ENCODE measurements around the gene FOXP4. TPM values are rescaled to one million over a fixed set of nuclear protein-coding genes. Genes with fewer than 3 reads are reported as not detected.

The FOXP4 gene
- total RNA-seq, 1 donor from 2014 or later, result 41.9 TPM

DNA sequence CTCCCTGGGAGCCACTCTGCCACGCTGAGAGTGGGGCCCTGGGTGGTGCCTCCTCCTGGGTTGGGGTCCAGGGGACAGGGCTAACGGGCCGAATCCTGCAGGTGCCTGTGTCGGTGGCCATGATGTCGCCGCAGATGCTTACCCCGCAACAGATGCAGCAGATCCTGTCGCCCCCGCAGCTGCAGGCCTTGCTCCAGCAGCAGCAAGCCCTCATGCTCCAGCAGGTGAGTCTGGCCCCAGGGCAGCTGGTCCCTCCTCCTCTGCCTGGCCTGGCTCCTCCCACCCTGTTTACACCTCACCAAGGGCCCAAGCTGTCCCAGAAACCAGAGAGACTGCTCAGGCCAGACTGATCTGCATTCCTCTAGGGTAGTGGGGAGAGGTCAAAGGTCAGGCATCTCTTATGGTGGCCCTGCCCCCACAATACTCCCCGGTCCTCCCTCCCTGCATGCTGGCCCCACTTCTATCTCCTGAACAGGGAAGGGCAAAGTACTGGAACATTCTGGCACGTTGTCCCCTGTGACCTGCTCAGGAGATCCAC lies 38.6 kb downstream of the FOXP4 start:
- Mint-ChIP-seq H3K4me1 (ENCODE audit: low read depth, unreplicated experiment) (peaks cover 48% of the 10 kb centered on the region), H3K36me3 (ENCODE audit: low read depth, unreplicated experiment) (peaks cover 11% of the 10 kb centered on the region), H3K27ac (ENCODE audit: unreplicated experiment) (no peak overlapping the region), H3K27me3 (ENCODE audit: low read depth, unreplicated experiment) (peaks cover 2% of the 10 kb centered on the region), H3K9me3 (ENCODE audit: unreplicated experiment) (peaks cover 2% of the 10 kb centered on the region), H3K4me3 (ENCODE audit: unreplicated experiment) (no peak overlapping the region)
- Histone ChIP-seq H3K4me2 (ENCODE audit: low read length) (no peak overlapping the region), H2AFZ (ENCODE audit: low read depth, low read length) (no peak overlapping the region), H3K9ac (ENCODE audit: low read length) (no peak overlapping the region), H3K4me1 (ENCODE audit: insufficient read depth, low read length) (peaks cover 21% of the 10 kb centered on the region), H3K36me3 (ENCODE audit: insufficient read depth, low read length) (peaks cover 2% of the 10 kb centered on the region), H4K20me1 (ENCODE audit: insufficient read depth, low read length) (peaks cover 7% of the 10 kb centered on the region), H3K79me2 (ENCODE audit: insufficient read depth, low read length) (no peaks in the 10 kb centered on the region), H3K4me3 (ENCODE audit: insufficient read depth, low read depth, low read length) (no peak overlapping the region), H3K27ac (ENCODE audit: low read depth, low read length) (no peak overlapping the region), H3K9me3 (ENCODE audit: insufficient read depth, low read depth, low read length) (no peaks in the 10 kb centered on the region), H3K27me3 (ENCODE audit: insufficient read depth, low read length) (no peaks in the 10 kb centered on the region)
- FAIRE-seq (no peak), DNase-seq (ENCODE audit: low read depth) (no peak)
- TF ChIP-seq, protein P1, sequence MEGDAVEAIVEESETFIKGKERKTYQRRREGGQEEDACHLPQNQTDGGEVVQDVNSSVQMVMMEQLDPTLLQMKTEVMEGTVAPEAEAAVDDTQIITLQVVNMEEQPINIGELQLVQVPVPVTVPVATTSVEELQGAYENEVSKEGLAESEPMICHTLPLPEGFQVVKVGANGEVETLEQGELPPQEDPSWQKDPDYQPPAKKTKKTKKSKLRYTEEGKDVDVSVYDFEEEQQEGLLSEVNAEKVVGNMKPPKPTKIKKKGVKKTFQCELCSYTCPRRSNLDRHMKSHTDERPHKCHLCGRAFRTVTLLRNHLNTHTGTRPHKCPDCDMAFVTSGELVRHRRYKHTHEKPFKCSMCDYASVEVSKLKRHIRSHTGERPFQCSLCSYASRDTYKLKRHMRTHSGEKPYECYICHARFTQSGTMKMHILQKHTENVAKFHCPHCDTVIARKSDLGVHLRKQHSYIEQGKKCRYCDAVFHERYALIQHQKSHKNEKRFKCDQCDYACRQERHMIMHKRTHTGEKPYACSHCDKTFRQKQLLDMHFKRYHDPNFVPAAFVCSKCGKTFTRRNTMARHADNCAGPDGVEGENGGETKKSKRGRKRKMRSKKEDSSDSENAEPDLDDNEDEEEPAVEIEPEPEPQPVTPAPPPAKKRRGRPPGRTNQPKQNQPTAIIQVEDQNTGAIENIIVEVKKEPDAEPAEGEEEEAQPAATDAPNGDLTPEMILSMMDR (IDR thresholded peaks at IDR 0.05; ENCODE audit: insufficient read depth, low read depth, low read length), result no peak
- TF ChIP-seq EZH2 (IDR thresholded peaks at IDR 0.05; ENCODE audit: insufficient read depth, low read length), result no peak

DNA sequence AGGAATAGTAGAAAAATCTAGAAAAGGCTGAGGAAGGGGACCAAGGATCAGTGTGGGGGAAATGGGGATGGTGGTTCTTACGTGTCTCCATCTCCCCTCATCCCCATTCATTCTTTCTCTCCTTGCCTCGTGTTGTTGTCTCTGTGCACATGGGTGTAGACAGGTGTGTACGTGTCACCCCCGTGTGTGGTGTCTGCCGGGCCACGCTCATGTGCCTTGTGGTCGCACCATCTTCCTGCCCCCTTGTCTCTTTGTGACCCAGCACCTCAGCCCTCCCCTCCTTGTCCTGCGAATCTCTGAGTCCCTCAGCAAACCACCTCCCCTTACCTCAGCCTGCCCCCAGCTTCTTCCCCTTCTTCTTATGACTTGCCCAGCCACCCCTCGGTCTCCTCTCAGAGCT lies 39.4 kb downstream of the FOXP4 start:
- Mint-ChIP-seq H3K27ac (ENCODE audit: unreplicated experiment) (no peak overlapping the region), H3K27me3 (ENCODE audit: low read depth, unreplicated experiment) (peaks cover 2% of the 10 kb centered on the region), H3K4me3 (ENCODE audit: unreplicated experiment) (no peak overlapping the region), H3K36me3 (ENCODE audit: low read depth, unreplicated experiment) (peaks cover 16% of the 10 kb centered on the region), H3K4me1 (ENCODE audit: low read depth, unreplicated experiment) (peaks cover 43% of the 10 kb centered on the region), H3K9me3 (ENCODE audit: unreplicated experiment) (peaks cover 5% of the 10 kb centered on the region)
- no peaks in the 10 kb centered on the region for H3K27me3 ChIP-seq (ENCODE audit: insufficient read depth, low read length)
- H2AFZ ChIP-seq (ENCODE audit: low read depth, low read length), result no peak overlapping the region
- DNase-seq (ENCODE audit: low read depth) (no peak), FAIRE-seq (no peak)
- TF ChIP-seq EZH2 (IDR thresholded peaks at IDR 0.05; ENCODE audit: insufficient read depth, low read length), result no peak
- TF ChIP-seq, protein P1 (IDR thresholded peaks at IDR 0.05; ENCODE audit: insufficient read depth, low read depth, low read length), result no peak
- H3K36me3 ChIP-seq (ENCODE audit: insufficient read depth, low read length), result peaks cover 2% of the 10 kb centered on the region
- H3K79me2 ChIP-seq (ENCODE audit: insufficient read depth, low read length), result no peaks in the 10 kb centered on the region
- peaks cover 19% of the 10 kb centered on the region for H3K4me1 ChIP-seq (ENCODE audit: insufficient read depth, low read length)
- H3K4me2 ChIP-seq (ENCODE audit: low read length), result no peak overlapping the region
- no peak overlapping the region for H3K9ac ChIP-seq (ENCODE audit: low read length)
- H3K27ac ChIP-seq (ENCODE audit: low read depth, low read length), result no peak overlapping the region
- H4K20me1 ChIP-seq (ENCODE audit: insufficient read depth, low read length), result peaks cover 7% of the 10 kb centered on the region
- no peaks in the 10 kb centered on the region for H3K9me3 ChIP-seq (ENCODE audit: insufficient read depth, low read depth, low read length)
- no peak overlapping the region for H3K4me3 ChIP-seq (ENCODE audit: insufficient read depth, low read depth, low read length)

DNA sequence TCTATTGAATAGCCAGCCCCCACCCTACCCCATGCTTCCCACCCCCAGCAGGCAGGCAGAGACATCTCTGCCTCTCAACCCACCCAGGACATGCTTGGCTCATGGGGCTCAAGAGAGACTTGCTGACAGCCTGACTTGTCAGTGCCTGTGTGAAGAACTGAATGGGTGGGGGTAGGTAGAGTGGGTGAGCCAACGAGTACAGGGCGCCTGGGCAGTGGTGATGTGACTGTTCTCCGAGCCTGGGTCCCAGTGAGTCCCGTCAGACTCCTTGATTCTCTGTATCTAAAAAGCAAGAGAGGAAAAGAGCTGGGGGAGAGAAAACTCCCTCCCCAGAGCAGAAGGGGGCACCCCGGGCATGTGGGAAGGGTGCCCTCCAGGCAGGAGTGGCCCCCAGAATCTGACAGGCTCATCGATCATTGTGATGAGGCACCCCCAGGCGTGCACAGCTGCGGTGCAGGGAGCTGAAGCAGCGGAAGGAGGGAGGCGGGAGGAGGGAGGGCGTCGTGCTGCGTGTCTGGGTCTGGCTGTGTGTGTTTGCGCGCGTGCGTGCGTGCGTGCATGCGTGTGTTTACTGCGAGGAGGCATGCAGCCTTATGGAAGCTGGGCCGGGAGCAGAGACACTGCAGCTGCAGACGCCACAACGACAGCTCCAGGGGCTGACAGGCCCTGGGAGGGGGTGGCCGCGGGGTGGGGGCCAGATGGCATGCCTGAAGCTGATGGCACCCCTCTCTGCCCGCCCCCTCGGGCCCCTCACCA lies 40.2 kb downstream of the FOXP4 start:
- Histone ChIP-seq H4K20me1 (ENCODE audit: insufficient read depth, low read length) (peaks cover 7% of the 10 kb centered on the region), H3K9ac (ENCODE audit: low read length) (no peak overlapping the region), H3K27ac (ENCODE audit: low read depth, low read length) (no peak overlapping the region), H3K36me3 (ENCODE audit: insufficient read depth, low read length) (peaks cover 2% of the 10 kb centered on the region), H3K27me3 (ENCODE audit: insufficient read depth, low read length) (no peaks in the 10 kb centered on the region), H2AFZ (ENCODE audit: low read depth, low read length) (no peak overlapping the region), H3K9me3 (ENCODE audit: insufficient read depth, low read depth, low read length) (no peaks in the 10 kb centered on the region), H3K4me3 (ENCODE audit: insufficient read depth, low read depth, low read length) (no peak overlapping the region), H3K79me2 (ENCODE audit: insufficient read depth, low read length) (no peaks in the 10 kb centered on the region), H3K4me2 (ENCODE audit: low read length) (no peak overlapping the region), H3K4me1 (ENCODE audit: insufficient read depth, low read length) (peaks cover 11% of the 10 kb centered on the region)
- no peak overlapping the region for H3K4me3 Mint-ChIP-seq (ENCODE audit: unreplicated experiment)
- peaks cover 37% of the 10 kb centered on the region for H3K4me1 Mint-ChIP-seq (ENCODE audit: low read depth, unreplicated experiment)
- peaks cover 2% of the 10 kb centered on the region for H3K27me3 Mint-ChIP-seq (ENCODE audit: low read depth, unreplicated experiment)
- DNase-seq (ENCODE audit: low read depth), result no peak
- peaks cover 5% of the 10 kb centered on the region for H3K9me3 Mint-ChIP-seq (ENCODE audit: unreplicated experiment)
- H3K36me3 Mint-ChIP-seq (ENCODE audit: low read depth, unreplicated experiment), result peaks cover 20% of the 10 kb centered on the region
- no peak for FAIRE-seq
- H3K27ac Mint-ChIP-seq (ENCODE audit: unreplicated experiment), result peak overlapping the region; percentile 63
- TF ChIP-seq, protein P1 (IDR thresholded peaks at IDR 0.05; ENCODE audit: insufficient read depth, low read depth, low read length), result no peak
- no peak for TF ChIP-seq EZH2 (IDR thresholded peaks at IDR 0.05; ENCODE audit: insufficient read depth, low read length)

Measured in astrocyte (in vitro differentiated cells and primary cell).